ENCODE results near the gene COL6A2. TPM values are rescaled to one million over a fixed set of nuclear protein-coding genes. Genes with fewer than 3 reads are reported as not detected.

Gene COL6A2
- total RNA-seq, 1 donor from 2014 or later: 33.7 TPM

DNA sequence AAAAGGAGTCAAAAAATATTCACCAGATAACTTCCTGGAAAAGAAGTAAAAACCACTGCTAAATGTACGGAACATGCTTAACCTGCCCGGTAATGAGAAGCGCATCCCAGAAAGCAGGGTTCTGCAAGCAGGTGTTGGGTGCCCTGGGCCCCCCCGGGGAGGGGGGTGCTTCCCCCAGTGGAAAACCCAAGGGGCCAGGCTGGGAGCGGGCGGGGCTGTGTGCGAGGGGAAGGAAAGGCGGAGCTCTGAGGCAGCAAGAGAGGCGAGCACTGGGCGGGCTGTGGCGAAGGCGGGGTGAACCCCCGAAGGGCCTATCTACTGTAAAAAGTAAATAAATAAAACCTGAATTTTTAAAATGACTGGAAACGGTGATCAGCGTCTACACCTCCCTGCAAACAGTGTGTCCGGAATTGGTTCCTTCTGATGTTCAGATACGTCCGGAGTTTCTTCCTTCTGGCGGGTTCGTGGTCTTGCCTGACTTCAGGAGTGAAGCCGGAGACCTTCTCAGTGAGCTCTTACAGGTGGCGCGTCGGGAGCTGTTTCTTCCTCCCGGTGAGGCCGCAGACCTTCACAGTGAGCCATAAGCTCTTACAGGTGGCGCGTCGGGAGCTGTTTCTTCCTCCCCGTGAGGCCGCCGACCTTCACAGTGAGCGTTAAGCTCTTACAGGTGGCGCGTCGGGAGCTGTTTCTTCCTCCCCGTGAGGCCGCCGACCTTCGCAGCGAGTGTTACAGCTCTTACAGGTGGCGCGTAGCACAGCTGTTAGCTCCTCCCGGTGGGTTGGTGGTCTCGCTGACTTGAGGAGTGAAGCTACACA is 44.1 kb downstream of the COL6A2 start:
- DNase-seq (ENCODE audit: low read depth in 2 of 2): no peak

DNA sequence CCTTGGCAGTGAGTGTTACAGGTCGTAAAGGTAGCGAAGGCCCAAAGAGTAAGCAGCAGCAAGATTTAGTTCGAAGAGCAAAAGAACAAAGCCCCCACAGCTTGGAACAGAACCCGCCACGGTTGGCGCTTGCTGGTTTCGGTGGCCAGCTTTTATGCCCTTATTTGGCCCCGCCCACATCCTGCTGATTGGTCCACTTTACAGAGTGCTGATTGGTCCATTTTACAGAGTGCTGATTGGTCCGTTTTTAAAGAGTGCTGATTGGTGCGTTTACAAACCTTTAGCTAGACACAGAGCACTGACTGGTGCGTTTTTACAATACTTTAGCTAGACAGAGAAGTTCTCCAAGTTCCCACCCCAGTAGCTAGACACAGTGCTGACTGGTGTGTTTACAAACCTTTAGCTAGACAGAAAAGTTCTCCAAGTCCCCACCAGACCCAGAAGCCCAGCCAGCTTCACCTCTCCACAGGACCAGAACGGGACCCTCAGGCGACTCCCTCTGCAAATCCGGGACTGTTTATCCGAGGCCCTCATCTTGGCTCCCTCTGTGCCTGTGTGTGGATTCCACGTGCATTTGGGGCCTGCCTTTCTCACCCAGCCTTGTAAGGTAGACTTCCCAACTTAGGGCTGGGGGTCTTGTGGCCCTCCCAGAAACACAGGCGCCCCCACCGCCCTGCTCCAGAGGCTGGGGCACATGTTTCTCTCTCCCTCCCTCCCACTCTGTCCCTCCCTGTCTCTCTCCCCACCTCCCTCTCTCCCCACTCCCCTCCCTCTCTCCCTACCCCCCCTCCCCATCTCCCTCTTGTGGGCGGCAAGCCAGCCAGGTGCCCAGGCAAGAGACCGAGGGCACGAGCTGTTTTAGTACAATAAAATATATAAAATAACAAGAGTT is 44.9 kb downstream of the COL6A2 start:
- no peak for DNase-seq (ENCODE audit: low read depth in 2 of 2)

- no peak for DNase-seq (ENCODE audit: low read depth in 2 of 2)
These were observed 46.7 kb downstream of the COL6A2 start for GRCh38 chr21:46144464-46145070.

GRCh38 chr21:46145159-46145839 is 47.4 kb downstream of the COL6A2 start:
- DNase-seq (ENCODE audit: low read depth in 2 of 2): no peak

- DNase-seq (ENCODE audit: low read depth in 2 of 2): no peak
These were observed 48.2 kb downstream of the COL6A2 start for GRCh38 chr21:46145840-46146691.

GRCh38 chr21:46146856-46147255 is 48.9 kb downstream of the COL6A2 start:
- no peak for DNase-seq (ENCODE audit: low read depth in 2 of 2)

DNA sequence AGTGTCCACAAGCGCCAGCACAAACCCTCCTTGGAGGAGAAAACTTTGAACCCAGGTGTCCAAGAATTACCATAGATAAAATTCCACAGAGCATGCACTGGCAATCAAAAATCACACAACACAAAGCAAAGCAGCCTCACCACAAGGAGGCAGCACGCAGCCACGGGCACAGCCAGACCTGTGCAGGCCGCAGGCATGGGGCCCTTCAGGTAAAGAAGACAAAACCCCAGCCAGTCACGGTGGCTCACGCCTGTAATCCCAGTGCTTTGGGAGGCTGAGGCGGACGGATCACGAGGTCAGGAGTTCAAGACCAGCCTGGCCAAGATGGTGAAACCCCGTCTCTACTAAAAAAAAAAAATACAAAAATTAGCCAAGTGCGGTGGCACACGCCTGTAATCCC is 49.5 kb downstream of the COL6A2 start:
- DNase-seq (ENCODE audit: low read depth in 2 of 2): peak; percentile 61 to 79

GRCh38 chr21:46148106-46148505 is 50.2 kb downstream of the COL6A2 start:
- no peak for DNase-seq (ENCODE audit: low read depth in 2 of 2)

GRCh38 chr21:46149205-46149901 is 51.4 kb downstream of the COL6A2 start:
- DNase-seq (ENCODE audit: low read depth in 2 of 2): no peak

GRCh38 chr21:46150073-46150472 is 52.2 kb downstream of the COL6A2 start:
- no peak for DNase-seq (ENCODE audit: low read depth in 2 of 2)

- no peak for DNase-seq (ENCODE audit: low read depth in 2 of 2)
These were observed 52.7 kb downstream of the COL6A2 start for GRCh38 chr21:46150491-46151121.

DNA sequence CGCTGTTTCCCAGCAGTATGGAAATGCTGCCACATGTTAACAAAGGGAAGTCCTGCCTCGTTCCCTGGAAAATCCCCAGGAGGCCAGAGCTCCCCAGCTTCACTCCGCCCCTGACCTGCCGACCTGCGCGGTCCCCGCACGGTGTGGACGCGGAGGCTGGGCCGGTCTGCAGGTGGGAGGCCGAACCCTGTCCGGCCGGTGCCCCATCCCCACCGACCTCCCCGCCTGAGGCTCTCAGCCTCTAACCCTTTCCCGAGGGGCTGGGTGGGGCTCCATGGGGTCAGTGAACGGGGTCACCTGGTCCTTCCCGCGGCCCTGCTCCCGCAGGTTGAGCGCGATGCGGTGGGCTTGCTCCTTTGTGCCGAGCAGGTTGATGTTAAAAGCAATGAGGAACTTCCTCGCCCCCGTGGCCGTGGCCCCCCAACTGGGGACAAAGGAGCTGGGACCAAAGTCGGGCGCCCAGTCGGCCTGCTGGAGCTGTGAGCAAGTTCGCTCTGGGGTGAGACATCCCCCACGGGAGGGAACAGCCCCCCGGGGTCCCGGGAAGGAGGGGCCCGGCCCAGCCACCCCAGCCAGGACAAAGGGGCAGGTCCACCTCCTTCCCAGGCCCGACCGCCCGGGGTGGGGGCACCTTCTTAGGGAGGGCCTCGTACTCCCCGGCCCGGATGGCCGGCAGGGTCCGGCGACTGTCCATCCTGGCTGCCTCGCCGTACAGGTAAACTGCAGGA is 53.5 kb downstream of the COL6A2 start:
- no peak for DNase-seq (ENCODE audit: low read depth in 2 of 2)

- no peak for DNase-seq (ENCODE audit: low read depth in 2 of 2)
These were observed 54.3 kb downstream of the COL6A2 start for GRCh38 chr21:46151989-46152926.

DNA sequence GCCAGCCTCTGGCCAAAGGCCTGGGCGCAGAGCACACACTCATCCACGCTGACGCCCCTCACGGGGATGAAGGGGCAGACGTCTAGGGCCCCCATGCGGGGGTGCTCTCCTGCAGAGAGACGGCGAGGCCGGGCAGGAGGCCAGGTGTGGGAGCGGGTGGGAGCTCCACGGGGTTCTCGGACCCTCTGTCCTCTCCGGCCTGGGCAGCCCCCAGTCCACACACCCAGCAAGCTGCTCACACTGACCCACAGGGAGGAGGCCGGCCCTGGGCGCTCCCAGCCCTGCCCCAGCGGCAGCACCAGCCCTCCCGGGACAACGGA is 55.0 kb downstream of the COL6A2 start:
- no peak for DNase-seq (ENCODE audit: low read depth in 2 of 2)

- DNase-seq (ENCODE audit: low read depth in 2 of 2): peak; percentile 38 to 62
These were observed 55.6 kb downstream of the COL6A2 start for GRCh38 chr21:46153247-46154154.

- DNase-seq (ENCODE audit: low read depth in 2 of 2): no peak
These were observed 56.4 kb downstream of the COL6A2 start for GRCh38 chr21:46154155-46154954.

All from lung microvascular endothelial cell (primary cell).